Measurements from ENCODE around the gene ZNF620.

The ZNF620 gene

DNA sequence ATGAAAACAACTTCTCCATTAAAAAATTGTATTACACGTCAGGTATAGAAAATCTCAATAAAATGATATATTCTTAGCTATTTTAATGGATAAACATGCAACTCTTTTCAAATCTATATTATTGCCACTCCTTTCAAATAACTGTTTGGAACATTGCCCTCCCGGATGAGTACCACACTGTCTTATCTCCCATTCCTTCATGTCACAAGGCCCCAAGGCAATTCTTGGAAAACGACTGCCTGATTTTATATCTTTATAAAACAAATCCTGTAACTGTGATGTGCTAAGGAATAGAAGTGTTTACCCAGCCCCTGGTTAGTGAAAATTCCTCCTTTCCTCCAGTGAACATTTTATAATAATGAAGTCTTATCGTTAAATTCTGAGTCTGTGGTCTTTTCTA lies 35.1 kb upstream of the ZNF620 start:
- Mint-ChIP-seq H3K27ac (ENCODE audit: low read depth) (no peak overlapping the region), H3K36me3 (ENCODE audit: insufficient read depth) (peaks cover 5% of the 10 kb centered on the region), H3K4me3 (no peak overlapping the region), H3K27me3 (no peaks in the 10 kb centered on the region), H3K9me3 (no peaks in the 10 kb centered on the region), H3K4me1 (no peaks in the 10 kb centered on the region)
- no peak for ATAC-seq (replicated peaks; ENCODE audit: extremely low read depth, poor library complexity, severe bottlenecking)
- no peak for DNase-seq (ENCODE audit: low spot score in 2 of 2)

DNA sequence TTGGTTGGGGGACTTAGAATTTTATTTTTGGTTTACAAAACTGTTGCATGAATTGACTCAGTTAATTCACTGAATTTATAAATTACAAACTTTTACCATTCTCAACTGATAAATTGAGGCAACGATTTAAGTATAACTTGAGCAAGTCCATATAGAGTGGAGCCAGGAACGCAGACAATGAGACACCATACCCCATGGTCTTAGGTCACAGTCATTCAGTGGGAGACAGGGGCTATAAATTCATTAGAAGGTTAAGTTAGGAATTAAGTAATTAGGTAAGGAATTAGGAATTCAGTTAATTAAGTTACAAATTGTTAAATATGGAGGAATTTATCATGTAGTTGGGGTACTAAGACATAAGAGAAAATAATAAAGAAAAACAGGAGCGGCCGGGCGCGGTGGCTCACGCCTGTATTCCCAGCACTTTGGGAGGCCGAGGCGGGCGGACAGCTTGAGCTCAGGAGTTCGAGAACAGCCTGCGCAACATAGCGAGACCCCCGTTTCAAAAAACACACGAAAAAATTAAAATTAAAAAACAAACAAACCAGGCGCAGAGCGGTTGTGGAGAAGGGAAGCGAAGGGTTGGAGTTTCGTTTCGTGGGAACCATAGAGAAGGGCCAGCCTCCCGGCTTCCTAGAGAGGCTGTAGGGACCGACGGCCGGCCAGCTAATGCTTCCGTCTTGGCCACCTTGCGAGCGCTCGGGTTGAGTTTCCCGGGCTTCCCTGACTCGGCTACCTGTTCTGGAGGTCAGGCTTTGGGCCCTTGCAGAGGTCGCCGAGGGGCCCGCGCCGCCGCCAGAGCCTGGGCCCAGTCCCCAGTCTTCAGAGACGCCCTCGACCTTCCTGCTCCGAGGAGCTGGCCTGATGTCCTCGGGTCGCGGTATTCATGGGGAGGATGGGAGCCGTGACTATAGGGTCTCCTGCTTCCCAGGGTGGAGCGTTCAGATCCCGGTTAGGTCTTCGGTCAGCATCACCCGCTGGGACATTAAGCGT lies 29.1 kb upstream of the ZNF620 start, which contains the start of gene ZNF619:
ZNF619 (plus strand) TSS at position 645 of the 993 bp plus-strand sequence. CDS start 858 bp downstream, outside the sequence.
- H3K4me3 Mint-ChIP-seq = peak within 1 kb of the TSS; percentile 92
- peaks cover 9% of the 10 kb centered on the region for H3K36me3 Mint-ChIP-seq (ENCODE audit: insufficient read depth)
- peak; percentile 75 for ATAC-seq (replicated peaks; ENCODE audit: extremely low read depth, poor library complexity, severe bottlenecking)
- H3K27ac Mint-ChIP-seq (ENCODE audit: low read depth) = peak within 1 kb of the TSS; percentile 99
- H3K9me3 Mint-ChIP-seq = no peaks in the 10 kb centered on the region
- H3K27me3 Mint-ChIP-seq = no peaks in the 10 kb centered on the region
- DNase-seq (ENCODE audit: low spot score in 2 of 2) = peak; percentile 42 to 48
- peaks cover 22% of the 10 kb centered on the region for H3K4me1 Mint-ChIP-seq

DNA sequence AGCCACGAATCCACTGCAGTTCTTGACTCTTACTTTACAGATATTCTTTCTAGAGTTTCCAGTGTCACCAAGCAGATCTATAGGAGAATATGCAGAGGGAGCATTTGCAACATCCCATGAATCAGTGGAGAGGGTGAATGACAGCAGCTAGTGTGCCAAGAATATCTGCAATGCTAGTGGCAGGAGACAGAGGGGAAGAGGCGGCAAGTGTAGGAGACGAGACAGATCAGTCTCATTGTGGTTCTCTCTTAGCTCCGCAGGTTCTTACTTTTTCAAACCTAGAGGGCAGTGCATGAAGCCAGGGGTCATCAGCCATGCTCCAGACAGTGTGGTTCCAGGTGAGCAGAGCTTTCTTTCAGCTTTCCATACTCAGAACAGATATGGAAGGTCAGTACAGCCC lies 28.2 kb upstream of the ZNF620 start:
- ATAC-seq (replicated peaks; ENCODE audit: extremely low read depth, poor library complexity, severe bottlenecking) = no peak
- peak overlapping the region; percentile 92 for H3K4me3 Mint-ChIP-seq
- H3K27ac Mint-ChIP-seq (ENCODE audit: low read depth) = peak overlapping the region; percentile 99
- H3K36me3 Mint-ChIP-seq (ENCODE audit: insufficient read depth) = peaks cover 9% of the 10 kb centered on the region
- H3K27me3 Mint-ChIP-seq = no peaks in the 10 kb centered on the region
- no peaks in the 10 kb centered on the region for H3K9me3 Mint-ChIP-seq
- DNase-seq (ENCODE audit: low spot score in 2 of 2) = no peak
- peaks cover 29% of the 10 kb centered on the region for H3K4me1 Mint-ChIP-seq

DNA sequence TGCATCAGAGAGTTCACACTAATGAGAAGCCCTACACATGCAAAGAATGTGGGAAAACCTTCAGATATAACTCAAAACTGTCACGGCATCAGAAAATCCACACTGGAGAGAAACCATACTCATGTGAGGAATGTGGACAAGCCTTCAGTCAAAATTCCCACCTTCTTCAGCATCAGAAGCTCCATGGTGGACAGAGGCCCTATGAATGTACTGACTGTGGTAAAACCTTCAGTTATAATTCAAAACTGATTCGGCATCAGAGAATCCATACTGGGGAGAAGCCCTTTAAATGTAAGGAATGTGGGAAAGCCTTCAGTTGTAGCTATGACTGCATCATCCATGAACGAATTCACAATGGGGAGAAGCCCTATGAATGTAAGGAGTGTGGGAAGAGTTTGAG lies 18.7 kb upstream of the ZNF620 start:
- DNase-seq (ENCODE audit: low spot score in 2 of 2) (no peak), ATAC-seq (replicated peaks; ENCODE audit: extremely low read depth, poor library complexity, severe bottlenecking) (no peak)
- no peak overlapping the region for H3K4me3 Mint-ChIP-seq
- peaks cover 5% of the 10 kb centered on the region for H3K4me1 Mint-ChIP-seq
- no peaks in the 10 kb centered on the region for H3K27me3 Mint-ChIP-seq
- no peak overlapping the region for H3K27ac Mint-ChIP-seq (ENCODE audit: low read depth)
- H3K36me3 Mint-ChIP-seq (ENCODE audit: insufficient read depth) = peaks cover 18% of the 10 kb centered on the region
- peaks cover 17% of the 10 kb centered on the region for H3K9me3 Mint-ChIP-seq

DNA sequence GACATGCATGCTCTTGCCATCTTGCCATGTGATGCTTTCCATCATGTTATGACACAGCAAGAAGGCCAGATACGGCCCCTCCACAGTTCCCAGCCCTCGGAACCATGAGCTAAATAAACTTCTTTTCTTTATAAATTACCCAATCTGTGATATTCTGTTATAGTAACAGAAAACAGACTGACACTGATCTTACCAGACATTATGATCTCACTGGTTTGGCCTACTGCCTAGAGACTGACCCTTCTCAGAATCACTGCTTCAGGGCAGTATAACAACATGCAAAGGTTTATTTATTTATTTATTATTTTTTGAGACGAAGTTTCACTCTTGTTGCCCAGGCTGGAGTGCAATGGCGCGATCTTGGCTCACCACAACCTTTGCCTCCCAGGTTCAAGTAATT lies 14.9 kb upstream of the ZNF620 start:
- ATAC-seq (replicated peaks; ENCODE audit: extremely low read depth, poor library complexity, severe bottlenecking) = no peak
- H3K4me1 Mint-ChIP-seq = no peaks in the 10 kb centered on the region
- no peaks in the 10 kb centered on the region for H3K27me3 Mint-ChIP-seq

DNA sequence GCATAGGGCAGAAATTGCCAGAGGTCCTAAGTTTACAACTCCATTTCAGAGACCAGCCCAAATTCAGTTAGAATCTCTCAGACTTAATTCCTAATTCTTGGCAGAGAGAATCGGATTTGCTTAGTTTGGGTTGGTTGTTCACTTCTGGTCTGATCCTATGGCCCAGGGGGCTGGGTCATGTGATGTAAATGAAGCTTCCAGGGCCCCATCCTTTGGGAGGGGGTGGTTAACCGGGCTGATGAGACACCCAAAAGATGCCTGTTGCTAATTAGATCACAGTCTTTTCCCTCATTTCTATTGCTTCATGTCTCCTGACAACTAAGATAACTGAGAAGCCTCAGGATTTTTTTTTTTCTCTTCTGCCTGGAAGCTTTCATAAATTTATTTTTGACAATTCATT lies 11.1 kb upstream of the ZNF620 start:
- ATAC-seq (replicated peaks; ENCODE audit: extremely low read depth, poor library complexity, severe bottlenecking) = no peak
- no peak overlapping the region for H3K4me3 Mint-ChIP-seq
- no peaks in the 10 kb centered on the region for H3K36me3 Mint-ChIP-seq (ENCODE audit: insufficient read depth)
- H3K27ac Mint-ChIP-seq (ENCODE audit: low read depth) = no peak overlapping the region
- no peaks in the 10 kb centered on the region for H3K4me1 Mint-ChIP-seq
- no peak for DNase-seq (ENCODE audit: low spot score in 2 of 2)
- no peaks in the 10 kb centered on the region for H3K9me3 Mint-ChIP-seq
- H3K27me3 Mint-ChIP-seq = no peaks in the 10 kb centered on the region

More for the DNA sequence above, 14.9 kb upstream of the ZNF620 start:
- H3K4me3 Mint-ChIP-seq = no peak overlapping the region
- H3K36me3 Mint-ChIP-seq (ENCODE audit: insufficient read depth) = peaks cover 14% of the 10 kb centered on the region
- DNase-seq (ENCODE audit: low spot score in 2 of 2) = no peak
- peaks cover 17% of the 10 kb centered on the region for H3K9me3 Mint-ChIP-seq
- H3K27ac Mint-ChIP-seq (ENCODE audit: low read depth) = no peak overlapping the region

DNA sequence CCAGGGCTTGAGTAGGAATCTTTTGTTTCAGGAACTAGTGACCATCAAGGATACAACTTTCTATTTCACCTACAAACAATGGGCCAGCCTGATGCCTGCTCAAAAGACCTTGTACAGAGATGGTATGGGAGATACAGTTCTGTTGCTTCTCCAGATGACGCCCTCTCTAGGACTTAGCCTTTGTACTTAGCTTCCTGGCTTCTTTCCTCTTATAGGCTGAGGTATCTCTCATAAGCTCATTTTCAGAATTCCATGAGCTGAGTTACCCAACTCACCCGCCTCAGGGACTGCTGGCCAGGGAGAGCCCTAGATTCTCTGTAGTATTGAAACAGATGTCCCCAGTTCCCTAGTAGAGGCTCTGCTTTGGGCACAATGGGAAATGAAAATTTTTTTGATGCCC lies 8.6 kb upstream of the ZNF620 start:
- Mint-ChIP-seq H3K36me3 (ENCODE audit: insufficient read depth) (no peaks in the 10 kb centered on the region), H3K9me3 (no peaks in the 10 kb centered on the region), H3K4me1 (no peaks in the 10 kb centered on the region), H3K27me3 (no peaks in the 10 kb centered on the region), H3K27ac (ENCODE audit: low read depth) (no peak overlapping the region), H3K4me3 (no peak overlapping the region)
- DNase-seq (ENCODE audit: low spot score in 2 of 2) = no peak
- no peak for ATAC-seq (replicated peaks; ENCODE audit: extremely low read depth, poor library complexity, severe bottlenecking)

DNA sequence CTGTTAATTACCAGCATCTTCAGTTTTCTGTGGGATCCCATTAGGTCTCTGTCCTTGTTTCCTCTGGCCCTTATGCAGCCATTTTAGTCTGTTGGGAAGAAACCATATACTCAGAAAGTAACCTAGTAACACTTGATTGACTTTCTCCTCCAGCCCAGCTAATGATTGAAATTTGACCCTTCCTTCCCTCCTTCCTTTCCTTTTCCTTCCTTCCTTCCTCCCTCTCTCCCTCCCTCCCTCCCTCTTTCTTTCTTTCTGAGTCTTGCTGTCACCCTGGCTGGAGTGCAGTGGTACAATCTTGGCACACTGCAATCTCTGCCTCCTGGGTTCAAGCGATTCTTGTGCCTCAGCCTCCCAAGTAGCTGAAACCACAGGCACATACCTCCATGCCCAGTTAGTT lies 5.9 kb upstream of the ZNF620 start:
- no peak for ATAC-seq (replicated peaks; ENCODE audit: extremely low read depth, poor library complexity, severe bottlenecking)
- H3K4me3 Mint-ChIP-seq = no peak overlapping the region
- H3K27ac Mint-ChIP-seq (ENCODE audit: low read depth) = no peak overlapping the region

DNA sequence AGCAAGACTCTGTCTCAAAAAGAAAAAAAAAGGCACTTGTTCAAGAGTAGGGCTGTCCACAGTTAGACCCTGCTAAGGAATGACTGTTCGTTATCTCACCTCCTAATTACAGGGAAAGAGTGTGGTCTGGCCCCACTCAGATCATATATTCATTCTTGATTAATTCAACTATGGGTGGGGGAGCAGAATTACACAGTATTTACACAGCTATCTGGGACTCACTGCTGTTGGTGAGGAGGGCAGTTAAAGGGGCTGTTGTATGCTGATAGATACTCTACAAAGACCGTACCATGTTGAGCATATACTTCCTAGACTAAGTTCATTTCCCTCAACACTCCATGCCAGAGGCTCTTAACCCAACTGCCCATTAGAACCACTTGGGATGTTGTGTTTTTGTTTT lies 3.8 kb upstream of the ZNF620 start:
- Mint-ChIP-seq H3K4me3 (no peak overlapping the region), H3K27ac (ENCODE audit: low read depth) (no peak overlapping the region), H3K36me3 (ENCODE audit: insufficient read depth) (no peaks in the 10 kb centered on the region), H3K27me3 (no peaks in the 10 kb centered on the region), H3K4me1 (peaks cover 6% of the 10 kb centered on the region), H3K9me3 (no peaks in the 10 kb centered on the region)
- DNase-seq (ENCODE audit: low spot score in 2 of 2) (no peak), ATAC-seq (replicated peaks; ENCODE audit: extremely low read depth, poor library complexity, severe bottlenecking) (no peak)

More for the DNA sequence above, 5.9 kb upstream of the ZNF620 start:
- DNase-seq (ENCODE audit: low spot score in 2 of 2) = no peak
- Mint-ChIP-seq H3K27me3 (no peaks in the 10 kb centered on the region), H3K9me3 (no peaks in the 10 kb centered on the region), H3K36me3 (ENCODE audit: insufficient read depth) (no peaks in the 10 kb centered on the region), H3K4me1 (no peaks in the 10 kb centered on the region)

DNA sequence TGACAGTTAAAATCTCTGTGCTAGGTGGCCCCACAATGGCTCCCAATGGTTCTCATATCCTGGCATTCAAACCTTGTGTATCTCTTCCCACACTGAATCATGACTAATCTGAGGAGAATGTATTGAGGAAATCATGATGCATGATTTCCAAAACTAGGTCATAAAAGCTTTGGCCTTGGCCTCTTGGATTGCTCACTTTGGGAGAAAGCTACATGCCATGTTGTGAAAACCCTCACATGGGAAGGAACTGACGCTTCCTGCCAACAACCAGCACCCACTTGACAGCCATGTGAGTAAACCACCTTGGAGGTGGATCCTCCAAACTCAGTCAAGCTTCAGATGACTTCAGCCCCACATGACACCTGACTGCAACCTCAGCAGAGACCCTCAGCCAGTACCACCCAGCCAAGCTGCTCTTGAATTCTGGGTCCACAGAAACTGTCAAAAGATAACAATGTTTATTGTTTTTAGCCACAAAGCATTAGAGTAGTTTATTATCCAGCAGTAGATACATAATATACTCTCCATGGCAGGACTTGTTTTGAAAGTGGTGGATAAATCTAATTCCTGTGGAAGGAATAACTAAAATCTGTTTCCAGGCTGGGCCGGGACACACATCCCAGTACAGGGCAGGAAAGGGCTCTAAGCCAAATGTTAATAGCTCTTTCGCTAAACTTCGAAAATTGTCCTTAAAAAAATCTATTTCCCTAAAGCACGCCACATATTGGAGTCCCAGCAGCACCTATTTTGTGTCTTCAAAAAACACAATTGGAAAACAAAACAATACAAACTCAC lies 1.0 kb upstream of the ZNF620 start:
- no peak for ATAC-seq (replicated peaks; ENCODE audit: extremely low read depth, poor library complexity, severe bottlenecking)
- Mint-ChIP-seq H3K9me3 (no peaks in the 10 kb centered on the region), H3K4me1 (peaks cover 7% of the 10 kb centered on the region), H3K27ac (ENCODE audit: low read depth) (peak overlapping the region; percentile 74), H3K4me3 (peak overlapping the region; percentile 85), H3K27me3 (no peaks in the 10 kb centered on the region), H3K36me3 (ENCODE audit: insufficient read depth) (no peaks in the 10 kb centered on the region)
- no peak for DNase-seq (ENCODE audit: low spot score in 2 of 2)

DNA sequence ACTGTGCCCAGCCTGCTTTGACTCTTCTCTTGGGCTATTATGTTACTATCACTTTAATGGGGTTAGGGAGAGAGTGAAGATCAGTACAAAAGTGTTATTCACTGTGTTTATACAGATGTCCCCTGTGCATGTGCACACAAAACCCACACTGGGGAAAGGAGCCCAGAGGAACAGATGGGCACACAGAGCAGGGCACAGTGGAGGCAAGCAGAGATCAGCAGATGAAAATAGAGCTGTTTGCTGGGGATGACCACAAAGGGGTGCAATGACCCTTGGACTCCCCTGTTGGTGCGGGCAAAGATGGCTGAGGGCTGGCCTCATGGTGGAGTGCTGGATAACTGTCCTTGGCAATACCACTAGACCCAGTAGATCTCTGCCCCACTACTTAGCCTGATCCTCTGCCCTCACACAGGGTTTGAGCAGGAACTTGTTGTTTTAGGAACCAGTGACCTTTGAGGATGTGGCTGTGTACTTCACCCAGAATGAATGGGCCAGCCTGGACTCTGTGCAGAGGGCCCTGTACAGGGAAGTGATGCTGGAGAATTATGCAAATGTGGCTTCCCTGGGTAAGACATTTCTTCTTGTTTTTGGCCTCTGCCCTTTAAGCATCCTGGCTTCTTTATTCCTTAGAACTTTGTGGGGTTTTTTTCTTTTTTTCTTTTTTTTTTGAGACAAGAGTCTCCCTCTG lies 5.3 kb downstream of the ZNF620 start:
- H3K4me1 Mint-ChIP-seq = peaks cover 7% of the 10 kb centered on the region
- H3K4me3 Mint-ChIP-seq = no peak overlapping the region
- H3K27ac Mint-ChIP-seq (ENCODE audit: low read depth) = no peak overlapping the region
- ATAC-seq (replicated peaks; ENCODE audit: extremely low read depth, poor library complexity, severe bottlenecking) = no peak
- H3K36me3 Mint-ChIP-seq (ENCODE audit: insufficient read depth) = peaks cover 3% of the 10 kb centered on the region
- no peaks in the 10 kb centered on the region for H3K9me3 Mint-ChIP-seq
- DNase-seq (ENCODE audit: low spot score in 2 of 2) = no peak
- no peaks in the 10 kb centered on the region for H3K27me3 Mint-ChIP-seq

DNA sequence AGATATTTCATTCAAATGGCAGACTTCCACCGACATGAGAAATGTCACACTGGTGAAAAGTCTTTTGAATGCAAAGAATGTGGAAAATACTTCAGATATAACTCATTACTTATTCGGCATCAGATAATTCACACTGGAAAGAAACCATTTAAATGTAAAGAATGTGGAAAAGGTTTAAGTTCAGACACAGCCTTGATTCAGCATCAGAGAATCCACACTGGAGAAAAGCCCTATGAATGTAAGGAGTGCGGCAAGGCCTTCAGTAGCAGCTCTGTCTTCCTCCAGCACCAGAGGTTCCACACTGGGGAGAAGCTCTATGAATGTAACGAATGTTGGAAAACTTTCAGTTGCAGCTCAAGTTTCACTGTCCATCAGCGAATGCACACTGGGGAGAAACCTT lies 10.4 kb downstream of the ZNF620 start:
- no peak overlapping the region for H3K4me3 Mint-ChIP-seq
- H3K9me3 Mint-ChIP-seq = no peaks in the 10 kb centered on the region
- H3K27me3 Mint-ChIP-seq = no peaks in the 10 kb centered on the region
- no peak for DNase-seq (ENCODE audit: low spot score in 2 of 2)
- no peak for ATAC-seq (replicated peaks; ENCODE audit: extremely low read depth, poor library complexity, severe bottlenecking)
- H3K27ac Mint-ChIP-seq (ENCODE audit: low read depth) = no peak overlapping the region
- peaks cover 3% of the 10 kb centered on the region for H3K36me3 Mint-ChIP-seq (ENCODE audit: insufficient read depth)
- no peaks in the 10 kb centered on the region for H3K4me1 Mint-ChIP-seq

Data from central memory CD8-positive, alpha-beta T cell (primary cell).